ENCODE results near the gene MRGPRF.
"Not testable (repeated sequence)": the region's sequence is repeated elsewhere in the genome, so short reads cannot be mapped to it uniquely, and the experiment has no call there.

MRGPRF gene

GRCh38 chr11:69002110-69002569 lies 10.9 kb downstream of the MRGPRF start:
- no peak for DNase-seq

- DNase-seq = no peak
These were observed 11.6 kb downstream of the MRGPRF start for GRCh38 chr11:69001243-69002081.

GRCh38 chr11:69000831-69001242 lies 12.2 kb downstream of the MRGPRF start:
- no peak for DNase-seq

GRCh38 chr11:69000391-69000790 lies 12.7 kb downstream of the MRGPRF start:
- no peak for DNase-seq

GRCh38 chr11:68999748-69000355 lies 13.2 kb downstream of the MRGPRF start:
- DNase-seq = not testable (repeated sequence)

GRCh38 chr11:68999093-68999747 lies 13.8 kb downstream of the MRGPRF start:
- DNase-seq = no peak

GRCh38 chr11:68998390-68998911 lies 14.6 kb downstream of the MRGPRF start:
- no peak for DNase-seq

GRCh38 chr11:68997995-68998348 lies 15.1 kb downstream of the MRGPRF start:
- DNase-seq = no peak

GRCh38 chr11:68997124-68997994 lies 15.7 kb downstream of the MRGPRF start:
- DNase-seq = no peak

GRCh38 chr11:68996376-68997123 lies 16.5 kb downstream of the MRGPRF start:
- no peak for DNase-seq

- no peak for DNase-seq
These were observed 18.2 kb downstream of the MRGPRF start for GRCh38 chr11:68994894-68995285.

GRCh38 chr11:68994161-68994893 lies 18.7 kb downstream of the MRGPRF start:
- no peak for DNase-seq

GRCh38 chr11:68993546-68993945 lies 19.5 kb downstream of the MRGPRF start:
- no peak for DNase-seq

- DNase-seq = no peak
These were observed 20.2 kb downstream of the MRGPRF start for GRCh38 chr11:68992743-68993255.

- DNase-seq = no peak
These were observed 21.9 kb downstream of the MRGPRF start for GRCh38 chr11:68990995-68991780.

GRCh38 chr11:68989936-68990606 lies 23.0 kb downstream of the MRGPRF start:
- no peak for DNase-seq

- DNase-seq = no peak
These were observed 24.6 kb downstream of the MRGPRF start for GRCh38 chr11:68988491-68988890.

- DNase-seq = no peak
These were observed 25.8 kb downstream of the MRGPRF start for GRCh38 chr11:68987211-68987610.

- DNase-seq = no peak
These were observed 29.2 kb downstream of the MRGPRF start for GRCh38 chr11:68983801-68984200.
